H1 (cell line): ENCODE results near the gene FES. TPM values are rescaled to one million over a fixed set of nuclear protein-coding genes. Genes with fewer than 3 reads are reported as not detected.

ENCODE experiments used
- CTCF ChIA-PET: fragments of 300-600 bp; sonication (Branson Sonifier 250); formaldehyde crosslinking; loops from one replicate; lab custom pipeline; 2021; ENCODE audit not compliant: partially characterized antibody; lab: Charles Lee
- POLR2A ChIA-PET: fragments of 300-600 bp; sonication (Branson Sonifier 250); formaldehyde crosslinking; loops from one replicate; lab custom pipeline; 2021; ENCODE audit warnings: inconsistent platforms; ENCODE audit not compliant: partially characterized antibody; lab: Charles Lee
- DNase-seq, 2 experiments: peaks; one replicate each; pipeline versions ENCODE4 v3.0.0 to v3.0.0-alpha.2; 2010 to 2022; ENCODE audit warnings: low spot score in 2 of 2, low read depth in 1 of 2, mixed read lengths in 1 of 2
- FAIRE-seq: peaks from 2 replicates; lab custom pipeline; 2011; peaks lifted over from hg19 to GRCh38; lab: Jason Lieb, UNC
- H2AFZ ChIP-seq: 2 replicates; pipeline ENCODE4 v1.8.1; 2012; ENCODE audit warnings: low read length, inconsistent platforms
- H2AK5ac ChIP-seq: 2 replicates; pipeline ENCODE4 v1.6.1; 2013; ENCODE audit warnings: low read depth, low read length
- H2BK120ac ChIP-seq: replicated peaks from 2 replicates; pipeline ENCODE3; 2013; ENCODE audit warnings: low read depth, low read length, inconsistent platforms
- H2BK12ac ChIP-seq: 2 replicates; pipeline ENCODE4 v1.6.1; 2013; ENCODE audit warnings: low read depth, low read length
- H2BK15ac ChIP-seq: 2 replicates; pipeline ENCODE4 v1.6.1; 2013; ENCODE audit warnings: low read length
- H2BK20ac ChIP-seq: 2 replicates; pipeline ENCODE4 v1.6.1; 2013; ENCODE audit warnings: low read length
- H2BK5ac ChIP-seq: 2 replicates; pipeline ENCODE4 v1.6.1; 2013; ENCODE audit warnings: low read depth, low read length
- H3K14ac ChIP-seq: 2 replicates; pipeline ENCODE4 v1.6.1; 2013; ENCODE audit warnings: inconsistent platforms; ENCODE audit not compliant: insufficient read length
- H3K18ac ChIP-seq: 2 replicates; pipeline ENCODE4 v1.6.1; 2013; ENCODE audit warnings: low read length; ENCODE audit errors: extremely low read depth
- H3K23ac ChIP-seq: 2 replicates; pipeline ENCODE4 v1.6.1; 2013; ENCODE audit warnings: inconsistent platforms; ENCODE audit not compliant: insufficient read length
- H3K23me2 ChIP-seq: 2 replicates; pipeline ENCODE4 v1.6.1; 2013; ENCODE audit warnings: low read depth, low read length
- H3K27ac ChIP-seq: 2 replicates; pipeline ENCODE4 v1.6.1; 2011; ENCODE audit warnings: low read depth, low read length, inconsistent platforms
- H3K27me3 ChIP-seq, 4 experiments: replicated peaks in 1 of 4; 1 replicate in 1 of 4; 2 replicates in 3 of 4; pipeline versions ENCODE4 v1.6.1 to v1.8.1; 2011 to 2013; ENCODE audit warnings: low read length in 3 of 4, mild to moderate bottlenecking in 3 of 4, inconsistent platforms in 2 of 4, mixed read lengths in 2 of 4, moderate library complexity in 1 of 4; ENCODE audit not compliant: control insufficient read depth in 3 of 4, insufficient read depth in 3 of 4; ENCODE audit errors: extremely low read depth in 1 of 4
- H3K36me3 ChIP-seq, 4 experiments: 2 replicates each; pipeline versions ENCODE4 v1.6.1 to v1.8.1; 2011 to 2013; ENCODE audit warnings: mild to moderate bottlenecking in 4 of 4, low read length in 3 of 4, moderate library complexity in 2 of 4, control low read depth in 1 of 4, inconsistent platforms in 1 of 4; ENCODE audit not compliant: insufficient read depth in 4 of 4, control insufficient read depth in 2 of 4
- H3K4ac ChIP-seq: replicated peaks from 2 replicates; pipeline ENCODE3; 2013; ENCODE audit warnings: low read length, low read depth, mixed read lengths, inconsistent platforms; ENCODE audit not compliant: insufficient read length
- H3K4me1 ChIP-seq, 4 experiments: replicated peaks in 1 of 4; 1 replicate in 1 of 4; 2 replicates in 3 of 4; pipeline versions ENCODE4 v1.6.1 to v1.8.1; 2011 to 2013; ENCODE audit warnings: low read length in 3 of 4, inconsistent platforms in 2 of 4, mixed read lengths in 1 of 4; ENCODE audit not compliant: insufficient read depth in 4 of 4, control insufficient read depth in 3 of 4
- H3K4me2 ChIP-seq, 2 experiments: 2 replicates each; pipeline versions ENCODE4 v1.6.1 to v1.8.1; 2011 to 2013; ENCODE audit warnings: low read depth in 2 of 2, low read length in 2 of 2, control low read depth in 1 of 2, inconsistent platforms in 1 of 2, mild to moderate bottlenecking in 1 of 2; ENCODE audit not compliant: insufficient read depth in 1 of 2
- H3K4me3 ChIP-seq, 4 experiments: fragments of 200-600, 300-600 bp in 1 of 4; sonication (generic), shearing (Covaris generic), sonication (Bioruptor Twin) in 1 of 4; 2 replicates each; pipeline versions ENCODE4 v1.5.1 to v1.8.1; 2011 to 2016; ENCODE audit warnings: low read length in 4 of 4, low read depth in 3 of 4, control low read depth in 2 of 4, inconsistent platforms in 2 of 4, mild to moderate bottlenecking in 2 of 4, mixed read lengths in 1 of 4, moderate library complexity in 1 of 4; ENCODE audit not compliant: insufficient read depth in 2 of 4; ENCODE audit errors: extremely low read depth in 1 of 4
- H3K56ac ChIP-seq: replicated peaks from 2 replicates; pipeline ENCODE3; 2013; ENCODE audit warnings: low read depth, mild to moderate bottlenecking, mixed read lengths, low read length, inconsistent platforms; ENCODE audit not compliant: insufficient read length
- H3K79me1 ChIP-seq: 2 replicates; pipeline ENCODE4 v1.6.1; 2013; ENCODE audit warnings: low read depth, low read length, control low read depth
- H3K79me2 ChIP-seq, 2 experiments: 2 replicates each; pipeline versions ENCODE4 v1.6.1 to v1.8.1; 2012 to 2013; ENCODE audit warnings: low read length in 2 of 2, mild to moderate bottlenecking in 2 of 2, inconsistent platforms in 1 of 2; ENCODE audit not compliant: insufficient read depth in 2 of 2, control insufficient read depth in 1 of 2
- H3K9ac ChIP-seq, 4 experiments: replicated peaks in 1 of 4; 1 replicate in 1 of 4; 2 replicates in 3 of 4; pipeline versions ENCODE4 v1.6.1 to v1.8.1; 2011 to 2013; ENCODE audit warnings: low read depth in 3 of 4, low read length in 3 of 4, control low read depth in 2 of 4, mild to moderate bottlenecking in 2 of 4, moderate library complexity in 2 of 4, inconsistent platforms in 1 of 4; ENCODE audit errors: extremely low read depth in 1 of 4
- H3K9me3 ChIP-seq, 2 experiments: 2 replicates each; pipeline versions ENCODE4 v1.6.1 to v1.8.1; 2012 to 2013; ENCODE audit warnings: mild to moderate bottlenecking in 2 of 2, moderate library complexity in 2 of 2, control low read depth in 1 of 2, inconsistent platforms in 1 of 2, low read depth in 1 of 2, low read length in 1 of 2, mixed read lengths in 1 of 2; ENCODE audit not compliant: insufficient read depth in 2 of 2
- H4K20me1 ChIP-seq, 2 experiments: replicated peaks in 1 of 2; 2 replicates each; pipeline versions ENCODE3 to v1.8.1; 2011 to 2013; ENCODE audit warnings: inconsistent platforms in 2 of 2, low read length in 2 of 2, mild to moderate bottlenecking in 1 of 2; ENCODE audit not compliant: insufficient read depth in 2 of 2, control insufficient read depth in 1 of 2
- H4K5ac ChIP-seq: 2 replicates; pipeline ENCODE4 v1.6.1; 2013; ENCODE audit warnings: low read length, low read depth, mixed read lengths, inconsistent platforms; ENCODE audit not compliant: insufficient read length
- H4K8ac ChIP-seq: 2 replicates; pipeline ENCODE4 v1.8.0; 2013; ENCODE audit warnings: mild to moderate bottlenecking, moderate library complexity, low read length, inconsistent platforms; ENCODE audit not compliant: insufficient read depth; ENCODE audit errors: extremely low read depth
- H4K91ac ChIP-seq: replicated peaks from 2 replicates; pipeline ENCODE3; 2013; ENCODE audit warnings: low read length, mixed read lengths, inconsistent platforms; ENCODE audit not compliant: insufficient read length
- E2F6 ChIP-seq: IDR thresholded peaks from 2 replicates; pipeline ENCODE4 v1.6.1; 2012; ENCODE audit warnings: inconsistent platforms
- KDM4A ChIP-seq: IDR thresholded peaks from one replicate; pipeline ENCODE4 v1.7.1; 2012; ENCODE audit warnings: low read depth, mild to moderate bottlenecking, moderate library complexity, low read length, inconsistent platforms; ENCODE audit not compliant: severe bottlenecking
- NRF1 ChIP-seq: IDR thresholded peaks from 2 replicates; pipeline ENCODE4 v1.6.1; 2011; ENCODE audit warnings: mild to moderate bottlenecking, low read depth, low read length, improper control_type of control experiment
- PHF8 ChIP-seq: fragments of 200-600 bp; sonication (generic); conservative IDR thresholded peaks from 2 replicates; pipeline ENCODE4 v1.7.1; 2012; ENCODE audit warnings: low read depth, mild to moderate bottlenecking, inconsistent platforms, low read length, moderate library complexity
- RNF2 ChIP-seq: fragments of 200-900, 300-1000 bp; sonication (generic); IDR thresholded peaks from 2 replicates; pipeline ENCODE4 v1.7.1; 2016; ENCODE audit warnings: borderline replicate concordance, low read depth, mild to moderate bottlenecking, antibody characterized with exemption, low read length; ENCODE audit not compliant: poor library complexity, severe bottlenecking; ENCODE audit errors: missing control alignments
- SIN3A ChIP-seq, 2 experiments: IDR thresholded peaks in 1 of 2; conservative IDR thresholded peaks in 1 of 2; 2 replicates each; pipeline ENCODE4 v1.6.1; 2011 to 2012; ENCODE audit warnings: low read length in 2 of 2, improper control_type of control experiment in 1 of 2, low read depth in 1 of 2, mild to moderate bottlenecking in 1 of 2
- SP1 ChIP-seq: IDR thresholded peaks from 2 replicates; pipeline ENCODE4 v1.6.1; 2011; ENCODE audit warnings: low read depth, low read length
- TAF1 ChIP-seq: IDR thresholded peaks from 2 replicates; pipeline ENCODE4 v1.6.1; 2011; ENCODE audit warnings: mild to moderate bottlenecking, low read depth, low read length
- TAF7 ChIP-seq: optimal IDR thresholded peaks from 2 replicates; pipeline ENCODE3; 2011; ENCODE audit warnings: low read depth, mild to moderate bottlenecking, inconsistent platforms, low read length, moderate library complexity, borderline replicate concordance
- WGBS, 2 experiments: shearing (Covaris generic) in 1 of 2; methylation state at CpG; one replicate each; pipeline versions ENCODE4 v1.1.6 to v1.1.7; 2013 to 2015; ENCODE audit warnings: low lambda C conversion rate in 2 of 2, mixed read lengths in 2 of 2, inconsistent platforms in 1 of 2, low coverage in 1 of 2, missing lambda C conversion rate in 1 of 2; ENCODE audit not compliant: insufficient replicate concordance in 2 of 2, insufficient coverage in 1 of 2, insufficient read length in 1 of 2; ENCODE audit errors: extremely low coverage in 1 of 2, missing lambda C conversion rate in 1 of 2; 5-methylcytosine and 5-hydroxymethylcytosine counted together
- polyA plus RNA-seq, 7 experiments: library from polyadenylated mRNA; depleted of rRNA in 3 of 7; stranded (reverse) in 5 of 7; unstranded in 2 of 7; fragments of >200 nt in 5 of 7; fragments of 200-250 nt in 2 of 7; gene quantifications; 1 replicate in 5 of 7; 2 replicates in 1 of 7; 4 replicates in 1 of 7; pipeline versions ENCODE4 v1.2.1 to v1.2.3, GENCODE V29; 2011 to 2013; ENCODE audit warnings: missing spikeins in 2 of 7, mixed read lengths in 2 of 7
- total RNA-seq: library from RNA; stranded (reverse); fragmentation: NEBNext Ultra II Directional; extraction: Animal tissue kit (Norgen Biotek cat#: 25700); gene quantifications from 2 replicates; pipeline ENCODE4 v1.2.1, GENCODE V29; 2021

FES gene
- total and polyA plus RNA-seq, 2 of the 8 experiments (the other 6 are each of a cell fraction or from before 2014, with no cell fraction given), result 8.5 to 8.6 TPM

- Histone ChIP-seq H3K36me3 (peaks cover under 1 to 20% (median 13%) of the 10 kb centered on the region in 4 experiments; a peak in 6 of 8 replicates), H4K20me1 (peaks cover 0 to 4% of the 10 kb centered on the region in 2 experiments), H2BK15ac (no peak within 1 kb of the TSS), H2BK12ac (no peak within 1 kb of the TSS), H2AFZ (peak within 1 kb of the TSS; percentile 48; the same call in 1 of the 2 replicates), H3K23ac (no peak within 1 kb of the TSS), H4K5ac (no peak within 1 kb of the TSS), H3K79me1 (no peaks in the 10 kb centered on the region), H3K14ac (no peak within 1 kb of the TSS), H3K56ac (peak within 1 kb of the TSS; percentile 52), H2BK5ac (peak within 1 kb of the TSS; percentile 52), H3K27ac (no peak within 1 kb of the TSS), H3K9ac (peak within 1 kb of the TSS in 3 of 4 experiments; percentile 20 to 39 (median 36); a peak in 5 of 7 replicates), H3K4me1 (peaks cover 0 to 13% (median 7%) of the 10 kb centered on the region in 4 experiments; a peak in 6 of 7 replicates), H4K8ac (peak within 1 kb of the TSS; percentile 76), H3K4me3 (peak within 1 kb of the TSS; percentile 59 to 80 (median 72)), H4K91ac (no peak within 1 kb of the TSS), H3K23me2 (peaks cover 11% of the 10 kb centered on the region; the same call in 1 of the 2 replicates), H3K18ac (peak within 1 kb of the TSS; percentile 48; the same call in 1 of the 2 replicates), H3K9me3 (no peaks in the 10 kb centered on the region), H3K27me3 (0 out of 7 replicates have a peak, but pooled peaks cover 0 to 4% (median 0%) of the 10 kb centered on the region in 4 experiments), H2BK20ac (no peak within 1 kb of the TSS), H3K4me2 (peak within 1 kb of the TSS; percentile 63 to 96), H2BK120ac (no peak within 1 kb of the TSS), H3K4ac (no peak within 1 kb of the TSS), H3K79me2 (no peaks in the 10 kb centered on the region), H2AK5ac (no peak within 1 kb of the TSS)
- FAIRE-seq, result no peak
- WGBS, 2 experiments, result 4% methylated on average over 33 of the region's 65 CpGs; no CpG with 5 or more reads in 1 of the 2 experiments
- ChIA-PET POLR2A (interaction anchor here (0.6 to 5.0 kb wide), 13 partner anchors 9 to 522 kb away, joined by 3 to 24 read pairs (median 4); partner anchors contain the start of genes MAN2A2, RCCD1, SV2B and VPS33B), CTCF (interaction anchor here (0.6 to 20.7 kb wide), 32 partner anchors 8 to 426 kb away, joined by 3 to 306 read pairs (median 4); partner anchors contain the start of genes FES, FURIN, MAN2A2 and PRC1)
- DNase-seq, result peak; percentile 79 to 98
- TF ChIP-seq NRF1, result peak; percentile 62
- peak; percentile 24 for TF ChIP-seq TAF7
- TF ChIP-seq SP1, result no peak
- peak in 1 of 2 experiments; percentile 70; a peak in 1 of 4 replicates for TF ChIP-seq SIN3A (conservative IDR thresholded peaks at IDR 0.05 in 1 of 2, IDR thresholded peaks at IDR 0.05 in 1 of 2; ENCODE audit: low read depth in 1 of 2, low read length in 2 of 2)
- TF ChIP-seq PHF8, result peak; percentile 47; the same call in 1 of the 2 replicates
- TF ChIP-seq TAF1, result peak; percentile 52; the same call in 1 of the 2 replicates
- TF ChIP-seq KDM4A, result peak; percentile 79
- TF ChIP-seq E2F6, result peak; percentile 20
- no peak for TF ChIP-seq RNF2
These were observed 50.8 kb downstream of the FES start, which contains the start of gene UNC45A for GRCh38 chr15:90934949-90935751. Gene UNC45A (plus strand): TSS chr15:90935285. CDS start chr15:90935325, 40 bp downstream.
